NB4 (cell line): ENCODE measurements around the gene BMPR1B.

Source experiments
- DNase-seq: peaks from one replicate; pipeline ENCODE4 v3.0.0; 2010; ENCODE audit warnings: low read depth
- H3K4me3 ChIP-seq: one replicate; pipeline ENCODE4 v1.5.1; 2011; ENCODE audit warnings: mild to moderate bottlenecking, low read depth, low read length, moderate library complexity
- MYC ChIP-seq: IDR thresholded peaks from 2 replicates; pipeline ENCODE4 v1.6.1; 2011; ENCODE audit warnings: low read depth, low read length
- POLR2A ChIP-seq: IDR thresholded peaks from 2 replicates; pipeline ENCODE4 v1.6.1; 2011; ENCODE audit warnings: mild to moderate bottlenecking; ENCODE audit not compliant: insufficient read length; ENCODE audit errors: extremely low read depth
- TF ChIP-seq, protein P1 (sequence below): IDR thresholded peaks from 2 replicates; pipeline ENCODE4 v1.6.1; 2011; ENCODE audit warnings: low read depth, low read length
- TF ChIP-seq, protein P2 (sequence below): IDR thresholded peaks from one replicate; pipeline ENCODE4 v1.5.1; 2012; ENCODE audit warnings: low read depth, low read length

Gene BMPR1B

DNA sequence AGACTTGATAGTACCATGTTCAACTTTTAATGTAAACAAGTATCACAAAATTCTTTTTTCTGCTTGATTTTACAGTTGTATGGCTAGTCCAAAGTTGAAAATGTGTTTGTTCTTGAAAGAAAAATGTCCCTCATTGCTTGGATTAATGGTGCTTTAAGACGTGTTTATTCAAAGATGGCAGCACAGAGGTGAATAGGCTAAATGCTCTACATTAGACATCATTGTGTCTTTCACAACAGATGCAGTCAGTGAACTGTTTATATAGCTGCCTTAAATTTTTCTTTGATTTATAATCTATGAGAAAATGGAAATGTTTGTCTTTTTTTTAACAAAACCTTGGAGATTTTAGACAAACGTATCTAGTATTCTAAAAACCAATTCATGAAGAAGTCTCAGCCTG, 137.3 kb downstream of the BMPR1B start:
- DNase-seq, result no peak
- TF ChIP-seq MYC (no peak), POLR2A (no peak)
- TF ChIP-seq, protein P1, sequence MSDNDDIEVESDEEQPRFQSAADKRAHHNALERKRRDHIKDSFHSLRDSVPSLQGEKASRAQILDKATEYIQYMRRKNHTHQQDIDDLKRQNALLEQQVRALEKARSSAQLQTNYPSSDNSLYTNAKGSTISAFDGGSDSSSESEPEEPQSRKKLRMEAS, result no peak
- TF ChIP-seq, protein P2, sequence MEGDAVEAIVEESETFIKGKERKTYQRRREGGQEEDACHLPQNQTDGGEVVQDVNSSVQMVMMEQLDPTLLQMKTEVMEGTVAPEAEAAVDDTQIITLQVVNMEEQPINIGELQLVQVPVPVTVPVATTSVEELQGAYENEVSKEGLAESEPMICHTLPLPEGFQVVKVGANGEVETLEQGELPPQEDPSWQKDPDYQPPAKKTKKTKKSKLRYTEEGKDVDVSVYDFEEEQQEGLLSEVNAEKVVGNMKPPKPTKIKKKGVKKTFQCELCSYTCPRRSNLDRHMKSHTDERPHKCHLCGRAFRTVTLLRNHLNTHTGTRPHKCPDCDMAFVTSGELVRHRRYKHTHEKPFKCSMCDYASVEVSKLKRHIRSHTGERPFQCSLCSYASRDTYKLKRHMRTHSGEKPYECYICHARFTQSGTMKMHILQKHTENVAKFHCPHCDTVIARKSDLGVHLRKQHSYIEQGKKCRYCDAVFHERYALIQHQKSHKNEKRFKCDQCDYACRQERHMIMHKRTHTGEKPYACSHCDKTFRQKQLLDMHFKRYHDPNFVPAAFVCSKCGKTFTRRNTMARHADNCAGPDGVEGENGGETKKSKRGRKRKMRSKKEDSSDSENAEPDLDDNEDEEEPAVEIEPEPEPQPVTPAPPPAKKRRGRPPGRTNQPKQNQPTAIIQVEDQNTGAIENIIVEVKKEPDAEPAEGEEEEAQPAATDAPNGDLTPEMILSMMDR, result no peak
- H3K4me3 ChIP-seq, result no peak overlapping the region

DNA sequence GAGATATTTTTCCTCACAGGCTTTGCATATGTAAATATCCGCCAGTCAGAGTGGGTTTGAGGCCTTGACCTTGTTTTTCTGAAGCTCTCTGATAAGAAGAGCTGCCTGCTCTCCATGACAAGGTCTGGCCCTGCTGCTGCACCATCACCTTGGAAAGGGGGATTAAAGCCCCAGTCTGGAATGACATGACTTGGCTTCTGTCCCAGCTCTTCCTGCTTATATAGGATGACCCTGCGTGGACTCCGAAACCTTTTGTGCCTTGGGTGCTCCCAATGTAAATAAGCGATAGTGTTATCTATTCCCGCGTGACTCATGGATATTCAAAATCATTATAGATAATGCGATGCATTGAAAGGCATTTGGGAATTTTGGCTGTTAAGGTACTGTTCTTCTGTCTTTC, 139.3 kb downstream of the BMPR1B start:
- no peak for DNase-seq
- H3K4me3 ChIP-seq, result no peak overlapping the region
- TF ChIP-seq POLR2A, result no peak
- TF ChIP-seq, protein P1, result no peak
- TF ChIP-seq, protein P2, result no peak
- no peak for TF ChIP-seq MYC

DNA sequence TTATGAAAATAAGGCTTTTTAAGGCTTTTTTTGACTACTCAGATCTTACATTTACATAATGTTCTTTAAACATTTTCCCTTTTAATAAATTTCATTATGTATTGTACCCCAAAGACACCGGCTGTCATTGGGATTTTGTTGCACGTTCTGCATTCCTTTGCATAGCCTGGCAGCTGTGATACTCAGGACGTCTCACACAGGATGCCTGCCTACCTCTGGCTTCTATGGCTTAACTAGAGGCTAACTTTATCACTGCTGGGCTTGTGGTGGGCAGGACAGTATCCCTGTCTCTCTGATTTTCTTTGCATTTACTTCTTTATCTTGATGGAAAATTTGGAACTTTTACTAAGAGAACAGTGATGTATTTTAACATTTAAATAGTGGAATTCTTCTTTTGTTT, 147.8 kb downstream of the BMPR1B start:
- no peak overlapping the region for H3K4me3 ChIP-seq
- DNase-seq, result no peak
- TF ChIP-seq POLR2A (no peak), MYC (no peak)
- TF ChIP-seq, protein P2, result no peak
- TF ChIP-seq, protein P1, result no peak

DNA sequence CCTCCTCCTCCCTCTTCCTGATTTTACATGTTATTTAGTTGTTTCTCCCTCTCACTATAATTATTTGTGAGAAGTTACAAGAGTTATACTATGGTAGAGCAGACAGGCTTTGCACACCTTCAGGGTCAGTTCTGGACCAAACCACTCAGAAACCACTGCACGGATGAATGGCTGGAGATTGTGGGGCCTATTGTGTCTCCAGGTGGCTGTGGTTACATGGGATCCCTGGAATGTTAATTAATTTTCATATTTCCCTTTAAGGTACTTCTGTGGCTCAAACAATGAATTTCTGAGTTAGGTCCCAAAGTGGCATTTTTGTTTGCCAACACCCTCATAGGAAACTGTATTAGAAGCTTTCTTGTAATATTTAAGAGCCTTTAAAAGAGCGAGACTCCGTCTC, 151.9 kb downstream of the BMPR1B start:
- DNase-seq, result no peak
- TF ChIP-seq POLR2A (no peak), MYC (no peak)
- TF ChIP-seq, protein P2, result no peak
- TF ChIP-seq, protein P1, result no peak
- H3K4me3 ChIP-seq, result no peak overlapping the region

DNA sequence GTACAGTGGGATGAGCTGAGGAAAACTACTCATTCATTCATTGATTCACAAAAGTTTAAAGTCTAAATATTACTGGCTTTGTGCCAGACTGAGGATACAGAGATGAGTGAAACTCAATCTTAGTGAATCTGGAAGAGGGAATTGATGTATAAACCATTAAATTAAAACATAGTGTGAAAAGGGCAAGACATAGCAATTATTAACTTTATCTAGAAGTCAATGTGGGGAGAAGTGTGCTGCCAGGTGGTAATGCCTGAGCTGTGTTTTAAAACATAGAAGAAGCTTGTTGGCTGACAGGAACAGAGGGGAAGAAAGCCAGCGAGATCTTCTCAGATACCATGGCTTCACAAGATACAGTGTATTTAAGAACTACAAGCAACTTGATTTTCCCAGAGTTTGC, 153.4 kb downstream of the BMPR1B start:
- no peak for DNase-seq
- H3K4me3 ChIP-seq, result no peak overlapping the region
- no peak for TF ChIP-seq MYC
- TF ChIP-seq, protein P2, result no peak
- TF ChIP-seq, protein P1, result no peak
- TF ChIP-seq POLR2A, result no peak

DNA sequence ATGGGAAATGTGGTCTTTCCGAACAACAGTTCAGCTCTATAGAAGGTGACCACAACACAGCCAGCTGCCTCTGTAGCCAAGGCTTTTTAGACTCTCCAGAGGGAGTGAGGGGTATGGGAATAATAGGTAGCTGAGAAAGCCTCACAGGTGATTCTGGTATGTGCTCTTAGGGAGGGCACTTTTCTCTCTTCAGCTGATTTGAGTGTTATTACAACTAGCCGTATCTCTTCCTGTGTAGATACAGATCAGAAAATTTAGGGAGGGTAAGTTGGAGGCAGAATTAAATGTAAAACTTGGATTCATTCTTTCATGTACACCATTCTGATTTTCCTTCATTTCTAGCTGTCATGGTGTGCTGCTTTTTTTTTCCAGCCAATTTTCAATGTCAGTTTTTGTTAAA, 154.9 kb downstream of the BMPR1B start:
- no peak for DNase-seq
- H3K4me3 ChIP-seq, result no peak overlapping the region
- TF ChIP-seq, protein P2, result no peak
- TF ChIP-seq, protein P1, result no peak
- no peak for TF ChIP-seq MYC
- no peak for TF ChIP-seq POLR2A
